Left ventricle myocardium inferior (tissue), 1 donor: Measurements from ENCODE around the gene ANKS1B. TPM values are rescaled to one million over a fixed set of nuclear protein-coding genes. Genes with fewer than 3 reads are reported as not detected.

Experiments
- DNase-seq: peaks from one replicate; pipeline ENCODE4 v3.0.0-alpha.2; 2020
- H3K27ac ChIP-seq: fragments of 200-600 bp; replicated peaks from 2 replicates; pipeline ENCODE4 v1.8.0; 2021
- H3K27me3 ChIP-seq: fragments of 200-600 bp; 2 replicates; pipeline ENCODE4 v1.8.0; 2021; ENCODE audit warnings: low read depth
- H3K36me3 ChIP-seq: fragments of 200-600 bp; 2 replicates; pipeline ENCODE4 v1.8.0; 2021
- H3K4me1 ChIP-seq: fragments of 200-600 bp; 2 replicates; pipeline ENCODE4 v1.8.0; 2021
- H3K4me3 ChIP-seq: fragments of 200-600 bp; 2 replicates; pipeline ENCODE4 v1.8.0; 2021; ENCODE audit warnings: mild to moderate bottlenecking, moderate library complexity
- H3K9me3 ChIP-seq: fragments of 200-600 bp; replicated peaks from 2 replicates; pipeline ENCODE4 v1.8.0; 2021
- CTCF ChIP-seq: fragments of 200-600 bp; IDR thresholded peaks from 2 replicates; pipeline ENCODE4 v1.8.0; 2021; ENCODE audit warnings: antibody characterized with exemption, mild to moderate bottlenecking, borderline replicate concordance
- intact Hi-C: fragments of 100-400 bp; cut with micrococcal nuclease; formaldehyde crosslinking; loops from one replicate; pipeline ENCODE4 v1.11.0; 2022
- total RNA-seq: library from RNA; stranded (reverse); fragmentation: NEBNext Ultra II Directional; extraction: Animal tissue kit (Norgen Biotek cat#: 25700); gene quantifications from one replicate; pipeline ENCODE4 v1.2.1, GENCODE V29; 2021
- donor health status: DM: no; HTN: yes; CAD: no; lungs with severe emphysema.

The ANKS1B gene
- total RNA-seq, 1 donor from 2014 or later: 1.6 TPM

- peak overlapping the region; percentile 42 for H3K27ac ChIP-seq
- no peak for TF ChIP-seq CTCF
- H3K36me3 ChIP-seq: no peaks in the 10 kb centered on the region
- no peaks in the 10 kb centered on the region for H3K4me1 ChIP-seq
- DNase-seq: no peak
- H3K9me3 ChIP-seq: no peaks in the 10 kb centered on the region
- no peak overlapping the region for H3K4me3 ChIP-seq
- intact Hi-C loops: no loop called here
- no peaks in the 10 kb centered on the region for H3K27me3 ChIP-seq
Observed at GRCh38 chr12:99960311-99960710, 24.4 kb downstream of the ANKS1B start.

DNA sequence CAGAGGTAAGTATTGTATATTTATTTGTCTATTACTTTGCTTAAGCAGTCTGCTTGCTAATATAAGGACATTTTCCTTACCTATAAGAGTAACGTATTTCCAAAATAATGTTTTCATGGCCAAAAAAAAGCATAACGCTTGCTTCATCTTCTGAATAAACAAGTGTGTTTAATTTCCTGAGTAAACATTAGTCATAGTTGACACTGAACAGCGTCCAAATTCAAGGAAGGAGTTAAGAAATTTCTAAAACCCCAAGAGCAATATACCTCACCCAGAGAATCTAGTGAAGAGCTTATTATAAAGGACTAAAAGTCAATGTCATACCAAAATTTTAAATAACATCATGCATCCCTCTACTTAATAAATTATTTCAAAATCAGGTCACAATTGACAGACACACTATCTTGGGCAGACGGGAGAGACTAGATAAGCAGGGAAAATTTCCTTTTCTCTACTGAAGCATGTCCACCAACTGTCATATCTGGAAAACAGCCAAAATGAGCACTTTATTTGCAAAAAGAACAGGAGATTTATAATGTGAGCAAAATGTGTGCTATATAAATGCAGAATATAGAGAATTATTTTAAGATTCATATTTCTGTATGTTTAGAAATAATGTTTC lies 25.1 kb downstream of the ANKS1B start:
- peak overlapping the region; percentile 42 for H3K27ac ChIP-seq
- no peak for TF ChIP-seq CTCF
- DNase-seq: no peak
- H3K4me1 ChIP-seq: no peaks in the 10 kb centered on the region
- no peaks in the 10 kb centered on the region for H3K27me3 ChIP-seq
- no peak overlapping the region for H3K4me3 ChIP-seq
- no peaks in the 10 kb centered on the region for H3K36me3 ChIP-seq
- no peaks in the 10 kb centered on the region for H3K9me3 ChIP-seq
- intact Hi-C loops: no loop called here

DNA sequence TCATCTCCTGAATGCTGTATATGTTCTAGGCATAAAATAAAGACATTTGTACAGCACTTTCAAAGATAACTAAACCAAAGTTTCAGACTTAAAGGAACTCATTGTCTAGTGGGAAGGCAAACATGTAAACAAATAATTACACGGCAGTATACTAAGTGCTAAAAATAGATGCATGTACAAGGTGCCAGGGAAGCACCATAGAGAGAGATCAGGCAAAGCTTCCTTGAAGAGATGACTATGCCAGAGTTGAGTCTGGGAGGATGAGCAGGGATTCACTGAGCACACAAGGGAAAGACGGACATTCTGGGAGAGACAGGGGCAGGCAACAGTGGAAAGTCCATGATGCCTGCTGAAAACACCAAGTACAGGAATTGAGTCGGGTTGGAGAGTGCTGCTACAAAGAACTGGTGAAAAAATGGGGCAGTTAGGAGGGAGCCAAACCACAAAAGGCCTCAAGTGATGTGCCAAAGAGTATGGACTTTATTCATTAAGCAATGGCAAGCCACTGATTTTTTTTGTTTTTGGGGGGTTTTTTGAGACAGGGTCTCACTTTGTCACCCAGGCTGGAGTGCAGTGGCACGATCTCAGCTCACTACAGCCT lies 26.8 kb downstream of the ANKS1B start:
- Histone ChIP-seq H3K36me3 (no peaks in the 10 kb centered on the region), H3K27me3 (no peaks in the 10 kb centered on the region), H3K4me3 (no peak overlapping the region), H3K9me3 (no peaks in the 10 kb centered on the region), H3K4me1 (no peaks in the 10 kb centered on the region), H3K27ac (no peak overlapping the region)
- DNase-seq: no peak
- intact Hi-C loops: no loop called here
- TF ChIP-seq CTCF: no peak

- Histone ChIP-seq H3K4me3 (no peak overlapping the region), H3K27ac (no peak overlapping the region), H3K4me1 (no peaks in the 10 kb centered on the region), H3K36me3 (no peaks in the 10 kb centered on the region), H3K27me3 (no peaks in the 10 kb centered on the region), H3K9me3 (peaks cover 11% of the 10 kb centered on the region)
- no peak for DNase-seq
- intact Hi-C loops: no loop called here
- no peak for TF ChIP-seq CTCF
Observed at GRCh38 chr12:99954724-99955123, 30.0 kb downstream of the ANKS1B start.

- no peaks in the 10 kb centered on the region for H3K36me3 ChIP-seq
- no peaks in the 10 kb centered on the region for H3K27me3 ChIP-seq
- intact Hi-C loops: no loop called here
- H3K4me1 ChIP-seq: no peaks in the 10 kb centered on the region
- H3K9me3 ChIP-seq: peaks cover 11% of the 10 kb centered on the region
- no peak for DNase-seq
- H3K27ac ChIP-seq: no peak overlapping the region
- TF ChIP-seq CTCF: no peak
- no peak overlapping the region for H3K4me3 ChIP-seq
Observed at GRCh38 chr12:99948370-99948769, 36.4 kb downstream of the ANKS1B start.
